ENCODE results near the gene CFAP90.

Gene CFAP90

GRCh38 chr5:7850395-7851239 is at the start of gene CFAP90:
TSS of gene CFAP90 (minus strand) at chr5:7851133. CDS start at chr5:7851021, 112 bp downstream.
- peak; percentile 38 for DNase-seq (ENCODE audit: low spot score)

GRCh38 chr5:7897014-7897600 is 46.2 kb upstream of the CFAP90 start:
- DNase-seq (ENCODE audit: low spot score) = peak; percentile 14

- DNase-seq (ENCODE audit: low spot score) = no peak
Measured at GRCh38 chr5:7894860-7895259, 43.9 kb upstream of the CFAP90 start.

- no peak for DNase-seq (ENCODE audit: low spot score)
Measured at GRCh38 chr5:7894439-7894838, 43.5 kb upstream of the CFAP90 start.

- no peak for DNase-seq (ENCODE audit: low spot score)
Measured at GRCh38 chr5:7888901-7889300, 38.0 kb upstream of the CFAP90 start.

- no peak for DNase-seq (ENCODE audit: low spot score)
Measured at GRCh38 chr5:7886849-7887475, 36.0 kb upstream of the CFAP90 start.

- no peak for DNase-seq (ENCODE audit: low spot score)
Measured at GRCh38 chr5:7884491-7885267, 33.7 kb upstream of the CFAP90 start.

GRCh38 chr5:7882926-7883325 is 32.0 kb upstream of the CFAP90 start:
- DNase-seq (ENCODE audit: low spot score) = no peak

- no peak for DNase-seq (ENCODE audit: low spot score)
Measured at GRCh38 chr5:7881816-7882215, 30.9 kb upstream of the CFAP90 start.

GRCh38 chr5:7881091-7881490 is 30.2 kb upstream of the CFAP90 start:
- no peak for DNase-seq (ENCODE audit: low spot score)

- no peak for DNase-seq (ENCODE audit: low spot score)
Measured at GRCh38 chr5:7878381-7878873, 27.5 kb upstream of the CFAP90 start.

- DNase-seq (ENCODE audit: low spot score) = no peak
Measured at GRCh38 chr5:7877851-7878250, 26.9 kb upstream of the CFAP90 start.

GRCh38 chr5:7876867-7877266 is 25.9 kb upstream of the CFAP90 start:
- DNase-seq (ENCODE audit: low spot score) = no peak

GRCh38 chr5:7875151-7875550 is 24.2 kb upstream of the CFAP90 start:
- DNase-seq (ENCODE audit: low spot score) = no peak

- DNase-seq (ENCODE audit: low spot score) = no peak
Measured at GRCh38 chr5:7874639-7875038, 23.7 kb upstream of the CFAP90 start.

- peak; percentile 46 for DNase-seq (ENCODE audit: low spot score)
Measured at GRCh38 chr5:7873216-7873615, 22.3 kb upstream of the CFAP90 start.

- DNase-seq (ENCODE audit: low spot score) = no peak
Measured at GRCh38 chr5:7872517-7873130, 21.7 kb upstream of the CFAP90 start.

- no peak for DNase-seq (ENCODE audit: low spot score)
Measured at GRCh38 chr5:7871653-7872052, 20.7 kb upstream of the CFAP90 start.

- DNase-seq (ENCODE audit: low spot score) = no peak
Measured at GRCh38 chr5:7869474-7870136, 18.7 kb upstream of the CFAP90 start.

- peak; percentile 87 for DNase-seq (ENCODE audit: low spot score)
Measured at GRCh38 chr5:7868773-7869473, 18.0 kb upstream of the CFAP90 start, which contains the start of the genes FASTKD3 and MTRR. TSS of gene FASTKD3 (minus strand) at chr5:7869031. CDS start at chr5:7868083, 948 bp downstream. TSS of gene MTRR (plus strand) at chr5:7869148. CDS start at chr5:7870795, 1,647 bp downstream.

Data from CD4-positive, alpha-beta T cell treated with Interleukin-6 at 100 ng/mL for 8 hours (primary cell).